ENCODE data around the gene FGF11. TPM values are rescaled to one million over a fixed set of nuclear protein-coding genes. Genes with fewer than 3 reads are reported as not detected.

FGF11 gene
- total and polyA plus RNA-seq, 2 of the 13 experiments (the other 11 are each of a cell fraction or from before 2014, with no cell fraction given) = 0.20 to 7.6 TPM

GRCh38 chr17:7484919-7485377, 45.6 kb downstream of the FGF11 start (continued):
- TF ChIP-seq, protein P1, sequence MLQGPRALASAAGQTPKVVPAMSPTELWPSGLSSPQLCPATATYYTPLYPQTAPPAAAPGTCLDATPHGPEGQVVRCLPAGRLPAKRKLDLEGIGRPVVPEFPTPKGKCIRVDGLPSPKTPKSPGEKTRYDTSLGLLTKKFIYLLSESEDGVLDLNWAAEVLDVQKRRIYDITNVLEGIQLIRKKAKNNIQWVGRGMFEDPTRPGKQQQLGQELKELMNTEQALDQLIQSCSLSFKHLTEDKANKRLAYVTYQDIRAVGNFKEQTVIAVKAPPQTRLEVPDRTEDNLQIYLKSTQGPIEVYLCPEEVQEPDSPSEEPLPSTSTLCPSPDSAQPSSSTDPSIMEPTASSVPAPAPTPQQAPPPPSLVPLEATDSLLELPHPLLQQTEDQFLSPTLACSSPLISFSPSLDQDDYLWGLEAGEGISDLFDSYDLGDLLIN (CRISPR knock-in tag; IDR thresholded peaks at IDR 0.05; ENCODE audit: borderline replicate concordance) = no peak
- TF ChIP-seq, protein P2, sequence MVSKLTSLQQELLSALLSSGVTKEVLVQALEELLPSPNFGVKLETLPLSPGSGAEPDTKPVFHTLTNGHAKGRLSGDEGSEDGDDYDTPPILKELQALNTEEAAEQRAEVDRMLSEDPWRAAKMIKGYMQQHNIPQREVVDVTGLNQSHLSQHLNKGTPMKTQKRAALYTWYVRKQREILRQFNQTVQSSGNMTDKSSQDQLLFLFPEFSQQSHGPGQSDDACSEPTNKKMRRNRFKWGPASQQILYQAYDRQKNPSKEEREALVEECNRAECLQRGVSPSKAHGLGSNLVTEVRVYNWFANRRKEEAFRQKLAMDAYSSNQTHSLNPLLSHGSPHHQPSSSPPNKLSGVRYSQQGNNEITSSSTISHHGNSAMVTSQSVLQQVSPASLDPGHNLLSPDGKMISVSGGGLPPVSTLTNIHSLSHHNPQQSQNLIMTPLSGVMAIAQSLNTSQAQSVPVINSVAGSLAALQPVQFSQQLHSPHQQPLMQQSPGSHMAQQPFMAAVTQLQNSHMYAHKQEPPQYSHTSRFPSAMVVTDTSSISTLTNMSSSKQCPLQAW (CRISPR knock-in tag; IDR thresholded peaks at IDR 0.05) = 0 out of 2 replicates have a peak, but pooled peaks have one; percentile 65
- TF ChIP-seq GATA4 (IDR thresholded peaks at IDR 0.05; ENCODE audit: borderline replicate concordance, low read depth) (no peak), RORA (CRISPR knock-in tag; IDR thresholded peaks at IDR 0.05) (no peak), ZNF530 (CRISPR knock-in tag; IDR thresholded peaks at IDR 0.05; ENCODE audit: low read depth) (no peak), ATF2 (CRISPR knock-in tag; IDR thresholded peaks at IDR 0.05) (no peak), CHD4 (IDR thresholded peaks at IDR 0.05; ENCODE audit: borderline replicate concordance, low read length) (peak; percentile 62; the same call in 1 of the 2 replicates), SOX13 (IDR thresholded peaks at IDR 0.05) (no peak), SOX13 (CRISPR knock-in tag; conservative IDR thresholded peaks at IDR 0.05 in 1 of 2, IDR thresholded peaks at IDR 0.05 in 1 of 2) (no peak), CBX1 (IDR thresholded peaks at IDR 0.05; ENCODE audit: low read depth) (no peak), ZKSCAN5 (CRISPR knock-in tag; IDR thresholded peaks at IDR 0.05) (no peak; the same call in 1 of the 2 replicates), RFX5 (IDR thresholded peaks at IDR 0.05; ENCODE audit: low read depth, low read length) (no peak)
- TF ChIP-seq, protein P3, sequence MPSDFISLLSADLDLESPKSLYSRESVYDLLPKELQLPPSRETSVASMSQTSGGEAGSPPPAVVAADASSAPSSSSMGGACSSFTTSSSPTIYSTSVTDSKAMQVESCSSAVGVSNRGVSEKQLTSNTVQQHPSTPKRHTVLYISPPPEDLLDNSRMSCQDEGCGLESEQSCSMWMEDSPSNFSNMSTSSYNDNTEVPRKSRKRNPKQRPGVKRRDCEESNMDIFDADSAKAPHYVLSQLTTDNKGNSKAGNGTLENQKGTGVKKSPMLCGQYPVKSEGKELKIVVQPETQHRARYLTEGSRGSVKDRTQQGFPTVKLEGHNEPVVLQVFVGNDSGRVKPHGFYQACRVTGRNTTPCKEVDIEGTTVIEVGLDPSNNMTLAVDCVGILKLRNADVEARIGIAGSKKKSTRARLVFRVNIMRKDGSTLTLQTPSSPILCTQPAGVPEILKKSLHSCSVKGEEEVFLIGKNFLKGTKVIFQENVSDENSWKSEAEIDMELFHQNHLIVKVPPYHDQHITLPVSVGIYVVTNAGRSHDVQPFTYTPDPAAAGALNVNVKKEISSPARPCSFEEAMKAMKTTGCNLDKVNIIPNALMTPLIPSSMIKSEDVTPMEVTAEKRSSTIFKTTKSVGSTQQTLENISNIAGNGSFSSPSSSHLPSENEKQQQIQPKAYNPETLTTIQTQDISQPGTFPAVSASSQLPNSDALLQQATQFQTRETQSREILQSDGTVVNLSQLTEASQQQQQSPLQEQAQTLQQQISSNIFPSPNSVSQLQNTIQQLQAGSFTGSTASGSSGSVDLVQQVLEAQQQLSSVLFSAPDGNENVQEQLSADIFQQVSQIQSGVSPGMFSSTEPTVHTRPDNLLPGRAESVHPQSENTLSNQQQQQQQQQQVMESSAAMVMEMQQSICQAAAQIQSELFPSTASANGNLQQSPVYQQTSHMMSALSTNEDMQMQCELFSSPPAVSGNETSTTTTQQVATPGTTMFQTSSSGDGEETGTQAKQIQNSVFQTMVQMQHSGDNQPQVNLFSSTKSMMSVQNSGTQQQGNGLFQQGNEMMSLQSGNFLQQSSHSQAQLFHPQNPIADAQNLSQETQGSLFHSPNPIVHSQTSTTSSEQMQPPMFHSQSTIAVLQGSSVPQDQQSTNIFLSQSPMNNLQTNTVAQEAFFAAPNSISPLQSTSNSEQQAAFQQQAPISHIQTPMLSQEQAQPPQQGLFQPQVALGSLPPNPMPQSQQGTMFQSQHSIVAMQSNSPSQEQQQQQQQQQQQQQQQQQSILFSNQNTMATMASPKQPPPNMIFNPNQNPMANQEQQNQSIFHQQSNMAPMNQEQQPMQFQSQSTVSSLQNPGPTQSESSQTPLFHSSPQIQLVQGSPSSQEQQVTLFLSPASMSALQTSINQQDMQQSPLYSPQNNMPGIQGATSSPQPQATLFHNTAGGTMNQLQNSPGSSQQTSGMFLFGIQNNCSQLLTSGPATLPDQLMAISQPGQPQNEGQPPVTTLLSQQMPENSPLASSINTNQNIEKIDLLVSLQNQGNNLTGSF (CRISPR knock-in tag; IDR thresholded peaks at IDR 0.05) = no peak
- TF ChIP-seq, protein P4, sequence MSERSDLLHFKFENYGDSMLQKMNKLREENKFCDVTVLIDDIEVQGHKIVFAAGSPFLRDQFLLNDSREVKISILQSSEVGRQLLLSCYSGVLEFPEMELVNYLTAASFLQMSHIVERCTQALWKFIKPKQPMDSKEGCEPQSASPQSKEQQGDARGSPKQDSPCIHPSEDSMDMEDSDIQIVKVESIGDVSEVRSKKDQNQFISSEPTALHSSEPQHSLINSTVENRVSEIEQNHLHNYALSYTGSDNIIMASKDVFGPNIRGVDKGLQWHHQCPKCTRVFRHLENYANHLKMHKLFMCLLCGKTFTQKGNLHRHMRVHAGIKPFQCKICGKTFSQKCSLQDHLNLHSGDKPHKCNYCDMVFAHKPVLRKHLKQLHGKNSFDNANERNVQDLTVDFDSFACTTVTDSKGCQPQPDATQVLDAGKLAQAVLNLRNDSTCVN (CRISPR knock-in tag; IDR thresholded peaks at IDR 0.05; ENCODE audit: borderline replicate concordance) = no peak

All from HepG2 (cell line).